Small intestine (tissue), 7 donors: ENCODE results near the gene FOXJ3. TPM values are rescaled to one million over a fixed set of nuclear protein-coding genes. Genes with fewer than 3 reads are reported as not detected.

Source experiments
- DNase-seq, 2 donors: peaks; one replicate each; pipeline versions ENCODE4 v3.0.0 to v3.0.0-alpha.2; 2013
- FAIRE-seq: peaks from 2 replicates; lab custom pipeline; 2012; peaks lifted over from hg19 to GRCh38; lab: Jason Lieb, UNC
- H3K27ac ChIP-seq, 3 donors: one replicate each; pipeline ENCODE4 v1.5.1; 2013; ENCODE audit warnings: low read length in 2 of 3, mild to moderate bottlenecking in 2 of 3, control low read depth in 1 of 3, inconsistent platforms in 1 of 3, low read depth in 1 of 3, moderate library complexity in 1 of 3
- H3K27me3 ChIP-seq, 3 donors: one replicate each; pipeline ENCODE4 v1.6.1; 2013; ENCODE audit warnings: low read length in 3 of 3, inconsistent platforms in 1 of 3; ENCODE audit not compliant: control insufficient read depth in 3 of 3, insufficient read depth in 3 of 3
- H3K36me3 ChIP-seq, 3 donors: one replicate each; pipeline ENCODE4 v1.6.1; 2013; ENCODE audit warnings: low read length in 3 of 3, inconsistent platforms in 1 of 3, low read depth in 1 of 3, mild to moderate bottlenecking in 1 of 3, moderate library complexity in 1 of 3; ENCODE audit not compliant: control insufficient read depth in 3 of 3, insufficient read depth in 2 of 3
- H3K4me1 ChIP-seq, 3 donors: one replicate each; pipeline ENCODE4 v1.6.1; 2013; ENCODE audit warnings: low read length in 2 of 3, inconsistent platforms in 1 of 3, low read depth in 1 of 3, mild to moderate bottlenecking in 1 of 3, moderate library complexity in 1 of 3; ENCODE audit not compliant: control insufficient read depth in 3 of 3, insufficient read depth in 2 of 3
- H3K4me3 ChIP-seq, 3 donors: one replicate each; pipeline ENCODE4 v1.5.1; 2013; ENCODE audit warnings: low read length in 3 of 3, control low read depth in 1 of 3, inconsistent platforms in 1 of 3, low read depth in 1 of 3, mild to moderate bottlenecking in 1 of 3, moderate library complexity in 1 of 3
- H3K9me3 ChIP-seq, 2 donors: one replicate each; pipeline ENCODE4 v1.6.1; 2013; ENCODE audit warnings: low read depth in 1 of 2, low read length in 1 of 2; ENCODE audit not compliant: control insufficient read depth in 2 of 2, insufficient read depth in 1 of 2
- WGBS, 3 donors: extraction: QIAGEN DNeasy Blood & Tissue Kit; methylation state at CpG; one replicate each; pipeline ENCODE4 v1.1.7; 2013; 5-methylcytosine and 5-hydroxymethylcytosine counted together
- polyA plus RNA-seq, 4 donors: library from polyadenylated mRNA; stranded (reverse) in 3 of 4; unstranded in 1 of 4; fragments of 200-250 nt in 3 of 4; fragments of 120-200 nt in 1 of 4; gene quantifications; one replicate each; pipeline versions ENCODE4 v1.2.1 to v1.2.3, GENCODE V29; 2013
- donor health status: healthy with polysubstance abuse.
- donor health status: control.
- donor health status: control.
- donor health status: Bipolar disorder and iron deficiency.
- donor health status: healthy.

FOXJ3 gene
- polyA plus RNA-seq, 4 donors: 13.9 to 38.3 (median 15.1) TPM

- DNase-seq (no peak), FAIRE-seq (no peak)
- H3K9me3 ChIP-seq: no peaks in the 10 kb centered on the region
- H3K36me3 ChIP-seq: peaks cover 0 to 8% (median 2%) of the 10 kb centered on the region in 3 donors
- H3K27me3 ChIP-seq: no peaks in the 10 kb centered on the region
- H3K4me3 ChIP-seq: no peak overlapping the region
- no peak overlapping the region for H3K27ac ChIP-seq
- H3K4me1 ChIP-seq: peaks cover 0 to 7% (median 0%) of the 10 kb centered on the region in 3 donors
- 75 to 77% (median 76%) methylated on average over 8 of the region's 8 CpGs for WGBS, 3 donors
Measured at GRCh38 chr1:42173961-42174735, 160.9 kb downstream of the FOXJ3 start.

- peak; percentile 58 to 70 for DNase-seq
- Histone ChIP-seq H3K4me1 (peaks cover 0 to 7% (median 0%) of the 10 kb centered on the region in 3 donors), H3K9me3 (no peaks in the 10 kb centered on the region), H3K36me3 (peaks cover 0 to 8% (median 2%) of the 10 kb centered on the region in 3 donors), H3K27me3 (no peaks in the 10 kb centered on the region), H3K4me3 (no peak overlapping the region), H3K27ac (peak overlapping the region in 2 of 3 donors; percentile 33 to 84)
- no peak for FAIRE-seq
- WGBS, 3 donors: 27 to 36% (median 30%) methylated on average over 9 of the region's 9 CpGs
Measured at GRCh38 chr1:42173155-42173933, 161.7 kb downstream of the FOXJ3 start.

GRCh38 chr1:42172381-42173133 lies 162.5 kb downstream of the FOXJ3 start:
- Histone ChIP-seq H3K9me3 (no peaks in the 10 kb centered on the region), H3K4me1 (peaks cover 0 to 7% (median 0%) of the 10 kb centered on the region in 3 donors), H3K36me3 (peaks cover 0 to 8% (median 2%) of the 10 kb centered on the region in 3 donors), H3K4me3 (no peak overlapping the region), H3K27ac (peak overlapping the region in 2 of 3 donors; percentile 33 to 84), H3K27me3 (no peaks in the 10 kb centered on the region)
- WGBS, 3 donors: 26 to 52% (median 43%) methylated on average over 15 of the region's 15 CpGs
- DNase-seq (peak; percentile 60 to 70), FAIRE-seq (no peak)

GRCh38 chr1:42171679-42172266 lies 163.3 kb downstream of the FOXJ3 start:
- Histone ChIP-seq H3K27me3 (no peaks in the 10 kb centered on the region), H3K4me1 (peaks cover 0 to 7% (median 0%) of the 10 kb centered on the region in 3 donors), H3K27ac (peak overlapping the region in 1 of 3 donors; percentile 84), H3K4me3 (no peak overlapping the region), H3K36me3 (peaks cover 0 to 6% (median 2%) of the 10 kb centered on the region in 3 donors), H3K9me3 (no peaks in the 10 kb centered on the region)
- 54 to 68% (median 62%) methylated on average over 6 of the region's 6 CpGs for WGBS, 3 donors
- FAIRE-seq: no peak
- no peak for DNase-seq

GRCh38 chr1:42170779-42171621 lies 164.0 kb downstream of the FOXJ3 start:
- no peak for DNase-seq
- 47 to 65% (median 59%) methylated on average over 17 of the region's 17 CpGs for WGBS, 3 donors
- H3K27ac ChIP-seq: no peak overlapping the region
- H3K4me1 ChIP-seq: peaks cover 0 to 12% (median 4%) of the 10 kb centered on the region in 3 donors
- H3K4me3 ChIP-seq: no peak overlapping the region
- H3K27me3 ChIP-seq: no peaks in the 10 kb centered on the region
- peaks cover 0 to 6% (median 0%) of the 10 kb centered on the region in 3 donors for H3K36me3 ChIP-seq
- H3K9me3 ChIP-seq: no peaks in the 10 kb centered on the region
- no peak for FAIRE-seq

GRCh38 chr1:42168763-42169162 lies 166.3 kb downstream of the FOXJ3 start:
- Histone ChIP-seq H3K36me3 (no peaks in the 10 kb centered on the region), H3K9me3 (no peaks in the 10 kb centered on the region), H3K4me3 (no peak overlapping the region), H3K27ac (no peak overlapping the region), H3K4me1 (peaks cover 4 to 32% (median 12%) of the 10 kb centered on the region in 3 donors), H3K27me3 (no peaks in the 10 kb centered on the region)
- DNase-seq (no peak), FAIRE-seq (no peak)
- WGBS, 3 donors: 93 to 98% (median 96%) methylated on average over 3 of the region's 3 CpGs

- 62 to 100% (median 68%) methylated on average over 1 of the region's 1 CpG for WGBS, 3 donors
- DNase-seq (no peak), FAIRE-seq (no peak)
- Histone ChIP-seq H3K27ac (no peak overlapping the region), H3K4me1 (peaks cover 4 to 32% (median 12%) of the 10 kb centered on the region in 3 donors), H3K4me3 (no peak overlapping the region), H3K36me3 (no peaks in the 10 kb centered on the region), H3K9me3 (no peaks in the 10 kb centered on the region), H3K27me3 (no peaks in the 10 kb centered on the region)
Measured at GRCh38 chr1:42168391-42168670, 166.7 kb downstream of the FOXJ3 start.
